Panc1 (cell line): ENCODE results near the gene KIF21A.
"Not testable (repeated sequence)": the region's sequence is repeated elsewhere in the genome, so short reads cannot be mapped to it uniquely, and the experiment has no call there.

ENCODE experiments used
- POLR2AphosphoS5 ChIP-seq: IDR thresholded peaks from 2 replicates; pipeline ENCODE4 v1.6.1; 2012; ENCODE audit warnings: mild to moderate bottlenecking, low read depth, low read length, moderate library complexity
- SIN3A ChIP-seq: IDR thresholded peaks from 2 replicates; pipeline ENCODE4 v1.6.1; 2012; ENCODE audit warnings: low read depth, mild to moderate bottlenecking, low read length, moderate library complexity, borderline replicate concordance; ENCODE audit not compliant: insufficient read depth
- TCF7L2 ChIP-seq: IDR thresholded peaks from 2 replicates; pipeline ENCODE4 v1.6.1; 2011; ENCODE audit warnings: mild to moderate bottlenecking, low read depth, low read length, inconsistent platforms
- TF ChIP-seq, protein P1 (sequence below): fragments of 450-650 bp; IDR thresholded peaks from 2 replicates; pipeline ENCODE4 v1.5.1; 2017; ENCODE audit warnings: mild to moderate bottlenecking
- TF ChIP-seq, protein P2 (sequence below), 2 experiments: IDR thresholded peaks; 2 replicates each; pipeline ENCODE4 v1.6.1; 2011 to 2012; ENCODE audit warnings: low read depth in 2 of 2, control low read depth in 1 of 2, low read length in 1 of 2, mild to moderate bottlenecking in 1 of 2, moderate library complexity in 1 of 2; ENCODE audit not compliant: insufficient read depth in 1 of 2

DNA sequence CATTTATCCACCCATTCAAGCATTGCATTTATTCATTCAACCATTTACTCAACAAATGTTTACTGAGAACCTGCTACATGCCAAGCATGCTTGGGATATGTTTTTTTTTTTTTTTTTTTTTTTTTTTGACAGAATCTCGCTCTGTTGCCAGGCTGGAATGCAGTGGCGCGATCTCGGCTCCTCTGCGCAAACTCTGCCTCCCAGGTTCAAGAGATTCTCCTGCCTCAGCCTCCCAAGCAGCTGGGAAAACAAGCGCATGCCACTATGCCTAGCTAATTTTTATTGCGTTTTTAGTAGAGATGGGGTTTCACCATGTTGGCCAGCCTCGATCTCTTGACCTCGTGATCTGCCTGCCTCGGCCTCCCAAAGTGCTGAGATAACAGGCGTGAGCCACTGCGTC, 147.3 kb downstream of the KIF21A start:
- TF ChIP-seq, protein P1, sequence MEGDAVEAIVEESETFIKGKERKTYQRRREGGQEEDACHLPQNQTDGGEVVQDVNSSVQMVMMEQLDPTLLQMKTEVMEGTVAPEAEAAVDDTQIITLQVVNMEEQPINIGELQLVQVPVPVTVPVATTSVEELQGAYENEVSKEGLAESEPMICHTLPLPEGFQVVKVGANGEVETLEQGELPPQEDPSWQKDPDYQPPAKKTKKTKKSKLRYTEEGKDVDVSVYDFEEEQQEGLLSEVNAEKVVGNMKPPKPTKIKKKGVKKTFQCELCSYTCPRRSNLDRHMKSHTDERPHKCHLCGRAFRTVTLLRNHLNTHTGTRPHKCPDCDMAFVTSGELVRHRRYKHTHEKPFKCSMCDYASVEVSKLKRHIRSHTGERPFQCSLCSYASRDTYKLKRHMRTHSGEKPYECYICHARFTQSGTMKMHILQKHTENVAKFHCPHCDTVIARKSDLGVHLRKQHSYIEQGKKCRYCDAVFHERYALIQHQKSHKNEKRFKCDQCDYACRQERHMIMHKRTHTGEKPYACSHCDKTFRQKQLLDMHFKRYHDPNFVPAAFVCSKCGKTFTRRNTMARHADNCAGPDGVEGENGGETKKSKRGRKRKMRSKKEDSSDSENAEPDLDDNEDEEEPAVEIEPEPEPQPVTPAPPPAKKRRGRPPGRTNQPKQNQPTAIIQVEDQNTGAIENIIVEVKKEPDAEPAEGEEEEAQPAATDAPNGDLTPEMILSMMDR: not testable (repeated sequence)
- TF ChIP-seq POLR2AphosphoS5, SIN3A, TCF7L2: not testable (repeated sequence)
- TF ChIP-seq, protein P2, sequence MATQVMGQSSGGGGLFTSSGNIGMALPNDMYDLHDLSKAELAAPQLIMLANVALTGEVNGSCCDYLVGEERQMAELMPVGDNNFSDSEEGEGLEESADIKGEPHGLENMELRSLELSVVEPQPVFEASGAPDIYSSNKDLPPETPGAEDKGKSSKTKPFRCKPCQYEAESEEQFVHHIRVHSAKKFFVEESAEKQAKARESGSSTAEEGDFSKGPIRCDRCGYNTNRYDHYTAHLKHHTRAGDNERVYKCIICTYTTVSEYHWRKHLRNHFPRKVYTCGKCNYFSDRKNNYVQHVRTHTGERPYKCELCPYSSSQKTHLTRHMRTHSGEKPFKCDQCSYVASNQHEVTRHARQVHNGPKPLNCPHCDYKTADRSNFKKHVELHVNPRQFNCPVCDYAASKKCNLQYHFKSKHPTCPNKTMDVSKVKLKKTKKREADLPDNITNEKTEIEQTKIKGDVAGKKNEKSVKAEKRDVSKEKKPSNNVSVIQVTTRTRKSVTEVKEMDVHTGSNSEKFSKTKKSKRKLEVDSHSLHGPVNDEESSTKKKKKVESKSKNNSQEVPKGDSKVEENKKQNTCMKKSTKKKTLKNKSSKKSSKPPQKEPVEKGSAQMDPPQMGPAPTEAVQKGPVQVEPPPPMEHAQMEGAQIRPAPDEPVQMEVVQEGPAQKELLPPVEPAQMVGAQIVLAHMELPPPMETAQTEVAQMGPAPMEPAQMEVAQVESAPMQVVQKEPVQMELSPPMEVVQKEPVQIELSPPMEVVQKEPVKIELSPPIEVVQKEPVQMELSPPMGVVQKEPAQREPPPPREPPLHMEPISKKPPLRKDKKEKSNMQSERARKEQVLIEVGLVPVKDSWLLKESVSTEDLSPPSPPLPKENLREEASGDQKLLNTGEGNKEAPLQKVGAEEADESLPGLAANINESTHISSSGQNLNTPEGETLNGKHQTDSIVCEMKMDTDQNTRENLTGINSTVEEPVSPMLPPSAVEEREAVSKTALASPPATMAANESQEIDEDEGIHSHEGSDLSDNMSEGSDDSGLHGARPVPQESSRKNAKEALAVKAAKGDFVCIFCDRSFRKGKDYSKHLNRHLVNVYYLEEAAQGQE (IDR thresholded peaks at IDR 0.05; ENCODE audit: insufficient read depth in 1 of 2, low read depth in 2 of 2, low read length in 1 of 2): not testable (repeated sequence)
